Natural killer cell (primary cell): ENCODE results near the gene RNF150. TPM values are rescaled to one million over a fixed set of nuclear protein-coding genes. Genes with fewer than 3 reads are reported as not detected.

Source experiments
- ATAC-seq, 3 donors: fragments of 150-1000 bp in 2 of 3; fragments of 200-7000 bp in 1 of 3; cut with Tn5 transposase; 1 replicate in 1 of 3; 2 replicates in 2 of 3; pipeline ENCODE4 v1.10.0; 2021; ENCODE audit warnings: mild to moderate bottlenecking in 2 of 3, moderate library complexity in 2 of 3
- DNase-seq, 2 donors: peaks; one replicate each; pipeline versions ENCODE4 v3.0.0 to v3.0.0-alpha.2; 2013 to 2021; ENCODE audit warnings: mixed read lengths in 1 of 2
- H3K27ac ChIP-seq: one replicate; pipeline ENCODE4 v1.5.1; 2013; ENCODE audit warnings: mild to moderate bottlenecking, low read length
- H3K27me3 ChIP-seq: one replicate; pipeline ENCODE4 v1.6.1; 2013; ENCODE audit warnings: low read length; ENCODE audit not compliant: control insufficient read depth, insufficient read depth
- H3K36me3 ChIP-seq: one replicate; pipeline ENCODE4 v1.6.1; 2013; ENCODE audit warnings: low read length; ENCODE audit not compliant: control insufficient read depth, insufficient read depth
- H3K4me1 ChIP-seq: one replicate; pipeline ENCODE4 v1.6.1; 2013; ENCODE audit warnings: low read length; ENCODE audit not compliant: control insufficient read depth, insufficient read depth
- H3K4me3 ChIP-seq: one replicate; pipeline ENCODE4 v1.5.1; 2013; ENCODE audit warnings: low read length
- H3K9me3 ChIP-seq: one replicate; pipeline ENCODE4 v1.6.1; 2013; ENCODE audit warnings: low read length; ENCODE audit not compliant: control insufficient read depth, insufficient read depth
- H3K27ac Mint-ChIP-seq, 2 donors: one replicate each; pipeline ENCODE4 v1.8.0; 2022; ENCODE audit warnings: mild to moderate bottlenecking in 2 of 2, mixed read lengths in 2 of 2, moderate library complexity in 1 of 2
- H3K27me3 Mint-ChIP-seq, 2 donors: one replicate each; pipeline ENCODE4 v1.8.0; 2022; ENCODE audit warnings: low read depth in 2 of 2, mixed read lengths in 2 of 2
- H3K36me3 Mint-ChIP-seq: one replicate; pipeline ENCODE4 v1.8.0; 2022; ENCODE audit warnings: mixed read lengths
- H3K4me1 Mint-ChIP-seq, 2 donors: one replicate each; pipeline ENCODE4 v1.8.0; 2022; ENCODE audit warnings: mixed read lengths in 2 of 2
- H3K4me3 Mint-ChIP-seq: one replicate; pipeline ENCODE4 v1.8.0; 2022; ENCODE audit warnings: mild to moderate bottlenecking, moderate library complexity, mixed read lengths
- H3K9me3 Mint-ChIP-seq, 2 donors: one replicate each; pipeline ENCODE4 v1.8.0; 2022; ENCODE audit warnings: mixed read lengths in 2 of 2
- whole genome bisulfite sequencing: methylation state at CpG from one replicate; pipeline ENCODE4 v1.1.7; 2013; ENCODE audit warnings: missing lambda C conversion rate; ENCODE audit not compliant: insufficient coverage; 5-methylcytosine and 5-hydroxymethylcytosine counted together
- intact Hi-C: fragments of 100-400 bp; cut with micrococcal nuclease; formaldehyde crosslinking; loops from one replicate; pipeline ENCODE4 v1.14.2; 2022
- total RNA-seq, 4 donors: library from RNA; stranded (reverse); fragments of 120-200 nt in 1 of 4; gene quantifications; one replicate each; pipeline versions ENCODE4 v1.2.3 to v1.2.4, GENCODE V29; 2013 to 2022
- TF ChIP-seq, protein P1 (sequence below): fragments of 200-600 bp; IDR thresholded peaks from one replicate; pipeline ENCODE4 v1.8.0; 2022; ENCODE audit warnings: antibody characterized with exemption

The RNF150 gene
- under 1 TPM in 1 of 3 donors, not detected in 2; 0.09 TPM for total RNA-seq
- 0.20 TPM for total RNA-seq (2013)

DNA sequence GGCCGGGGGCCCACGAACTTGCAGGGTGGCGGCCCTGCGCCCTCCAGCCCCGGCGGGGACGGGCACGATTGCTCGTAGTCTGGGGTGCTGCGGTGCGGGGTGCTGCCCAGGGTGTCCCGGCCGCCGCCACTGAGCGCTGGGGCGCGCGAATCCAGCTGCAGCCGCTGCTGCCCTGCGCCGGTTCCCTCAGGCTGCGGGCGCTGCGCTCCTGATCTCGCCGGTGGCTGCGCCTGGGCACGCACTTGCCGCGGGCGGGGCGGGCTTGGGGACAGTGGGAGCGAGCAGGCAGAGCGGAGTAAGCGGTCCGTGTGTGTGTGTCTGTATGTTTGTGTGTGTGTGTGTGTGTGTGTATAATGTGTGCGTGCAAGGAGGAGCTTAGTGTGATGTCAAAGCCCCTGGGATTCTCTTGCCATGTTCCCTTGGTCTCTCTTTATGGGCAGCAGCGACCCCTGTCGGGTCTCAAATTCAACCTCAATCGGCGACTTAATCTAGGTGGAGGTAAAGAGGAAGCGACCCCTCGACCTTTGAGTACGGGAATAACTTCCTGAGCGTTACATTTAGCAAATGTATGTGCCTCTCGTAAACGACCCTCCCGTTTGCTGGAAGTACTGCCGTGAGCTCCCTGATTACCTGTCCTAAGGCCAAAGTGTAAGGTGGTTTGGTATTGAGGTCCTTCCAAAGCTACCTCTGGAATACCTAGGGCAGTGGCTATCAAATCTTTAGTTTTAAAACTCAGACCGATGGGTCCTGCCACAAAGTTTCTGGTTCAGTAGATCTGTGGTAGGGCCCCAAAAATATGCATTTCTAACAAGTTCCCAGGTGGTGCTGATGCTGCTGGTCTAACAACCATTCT lies at the start of gene RNF150:
RNF150 (minus strand) TSS at position 324 of the 853 bp plus-strand sequence.
- TF ChIP-seq, protein P1, sequence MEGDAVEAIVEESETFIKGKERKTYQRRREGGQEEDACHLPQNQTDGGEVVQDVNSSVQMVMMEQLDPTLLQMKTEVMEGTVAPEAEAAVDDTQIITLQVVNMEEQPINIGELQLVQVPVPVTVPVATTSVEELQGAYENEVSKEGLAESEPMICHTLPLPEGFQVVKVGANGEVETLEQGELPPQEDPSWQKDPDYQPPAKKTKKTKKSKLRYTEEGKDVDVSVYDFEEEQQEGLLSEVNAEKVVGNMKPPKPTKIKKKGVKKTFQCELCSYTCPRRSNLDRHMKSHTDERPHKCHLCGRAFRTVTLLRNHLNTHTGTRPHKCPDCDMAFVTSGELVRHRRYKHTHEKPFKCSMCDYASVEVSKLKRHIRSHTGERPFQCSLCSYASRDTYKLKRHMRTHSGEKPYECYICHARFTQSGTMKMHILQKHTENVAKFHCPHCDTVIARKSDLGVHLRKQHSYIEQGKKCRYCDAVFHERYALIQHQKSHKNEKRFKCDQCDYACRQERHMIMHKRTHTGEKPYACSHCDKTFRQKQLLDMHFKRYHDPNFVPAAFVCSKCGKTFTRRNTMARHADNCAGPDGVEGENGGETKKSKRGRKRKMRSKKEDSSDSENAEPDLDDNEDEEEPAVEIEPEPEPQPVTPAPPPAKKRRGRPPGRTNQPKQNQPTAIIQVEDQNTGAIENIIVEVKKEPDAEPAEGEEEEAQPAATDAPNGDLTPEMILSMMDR, result no peak
- peaks cover 0 to 7% of the 10 kb centered on the region in 2 donors for H3K9me3 Mint-ChIP-seq
- ATAC-seq (peak in 1 of 3 donors; percentile 37), DNase-seq (peak in 1 of 2 donors; percentile 38)
- H3K27me3 Mint-ChIP-seq, result peaks cover 49 to 79% of the 10 kb centered on the region in 2 donors
- Histone ChIP-seq H3K9me3 (no peaks in the 10 kb centered on the region), H3K4me3 (no peak within 1 kb of the TSS), H3K27me3 (peaks cover 24% of the 10 kb centered on the region), H3K36me3 (no peaks in the 10 kb centered on the region), H3K27ac (no peak within 1 kb of the TSS), H3K4me1 (peaks cover 11% of the 10 kb centered on the region)
- H3K27ac Mint-ChIP-seq, result no peak within 1 kb of the TSS
- no peaks in the 10 kb centered on the region for H3K36me3 Mint-ChIP-seq
- H3K4me1 Mint-ChIP-seq, result peaks cover 6% of the 10 kb centered on the region in 2 donors
- WGBS, result 2% methylated on average over 50 of the region's 50 CpGs
- intact Hi-C loops, result no loop called here
- peak within 1 kb of the TSS; percentile 77 for H3K4me3 Mint-ChIP-seq

DNA sequence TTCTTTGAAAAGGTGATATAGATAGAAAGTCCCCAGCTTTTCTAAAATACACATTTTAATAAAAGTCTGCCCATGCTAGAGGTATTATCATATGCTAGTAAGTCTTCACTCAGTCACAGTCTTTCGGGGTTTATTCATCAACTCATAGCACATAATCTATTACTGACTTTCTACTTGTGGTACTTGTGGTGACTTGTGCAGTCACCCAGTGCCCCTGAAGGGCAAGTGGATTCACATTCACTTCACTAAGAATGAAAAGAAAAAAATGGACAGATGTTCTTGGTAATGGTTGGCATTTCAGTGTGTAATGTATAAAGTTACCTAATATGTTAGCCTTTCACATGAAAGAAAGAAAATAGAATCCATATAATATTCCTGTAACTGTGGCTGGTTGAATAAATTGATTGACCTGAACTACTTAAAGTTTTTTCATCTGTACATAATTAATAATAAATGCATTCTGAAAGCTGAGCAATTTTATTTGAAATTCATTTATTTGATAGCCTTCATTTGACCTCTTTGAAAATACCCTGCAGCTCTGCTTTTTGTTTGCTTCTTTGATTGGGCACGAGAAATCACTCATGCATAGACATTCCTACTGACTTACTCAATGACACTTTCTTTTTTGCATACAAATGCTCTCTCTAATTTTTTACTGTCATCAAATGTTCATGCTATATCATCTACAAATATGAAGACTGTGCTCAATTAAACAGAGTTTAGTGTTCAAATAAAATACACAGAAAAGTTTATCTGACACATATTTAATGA lies 47.9 kb upstream of the RNF150 start:
- Mint-ChIP-seq H3K4me1 (no peaks in the 10 kb centered on the region), H3K27me3 (no peaks in the 10 kb centered on the region), H3K27ac (no peak overlapping the region), H3K9me3 (no peaks in the 10 kb centered on the region), H3K36me3 (no peaks in the 10 kb centered on the region), H3K4me3 (no peak overlapping the region)
- Histone ChIP-seq H3K27ac (no peak overlapping the region), H3K36me3 (no peaks in the 10 kb centered on the region), H3K4me3 (no peak overlapping the region), H3K27me3 (no peaks in the 10 kb centered on the region), H3K9me3 (no peaks in the 10 kb centered on the region), H3K4me1 (no peaks in the 10 kb centered on the region)
- DNase-seq (no peak), ATAC-seq (no peak)
- 87% methylated on average over 1 of the region's 2 CpGs for WGBS
- intact Hi-C loops, result no loop called here
- TF ChIP-seq, protein P1, result no peak

DNA sequence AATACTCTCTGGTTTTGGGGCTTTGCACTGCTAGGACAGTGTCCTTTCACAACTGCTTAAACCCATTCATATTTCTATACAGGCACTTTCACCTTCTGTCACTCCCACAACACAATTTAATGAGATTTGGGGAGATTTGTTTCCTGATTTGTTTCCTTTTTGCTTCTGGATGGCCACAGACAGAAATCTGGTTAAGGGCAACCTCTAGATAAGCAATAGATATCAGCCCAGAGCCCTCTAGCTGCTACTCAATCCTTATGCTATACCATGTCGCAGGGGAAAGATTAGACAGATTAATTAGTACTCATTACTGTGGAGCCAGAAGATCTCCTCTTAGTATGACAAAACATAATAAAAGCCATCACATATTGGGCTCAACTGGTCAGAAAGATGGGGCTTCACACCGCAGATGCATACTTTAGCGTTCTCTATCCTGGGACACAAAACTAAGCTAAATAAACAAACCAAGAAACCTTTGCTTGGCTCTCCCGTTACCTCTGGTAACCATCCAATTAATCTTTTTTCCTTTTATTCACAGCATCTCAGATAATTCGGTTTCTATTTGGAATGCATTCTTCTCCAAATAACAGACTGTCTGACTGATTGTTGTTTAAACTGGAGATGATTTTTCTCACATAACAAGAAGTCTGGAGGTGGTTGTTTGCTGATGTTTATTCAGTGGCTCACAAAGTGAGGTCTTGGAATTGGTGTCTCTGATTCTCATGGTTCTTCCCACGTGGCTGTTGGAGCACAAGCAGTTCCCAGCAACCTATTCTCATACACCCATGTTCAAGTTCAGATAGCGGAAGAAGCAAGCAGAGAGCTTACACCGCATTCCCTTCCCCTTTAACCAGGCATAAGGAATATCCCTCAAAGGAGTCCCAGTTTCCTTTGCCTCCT lies 46.5 kb upstream of the RNF150 start:
- H3K27me3 Mint-ChIP-seq, result no peaks in the 10 kb centered on the region
- no peaks in the 10 kb centered on the region for H3K9me3 Mint-ChIP-seq
- DNase-seq, result no peak
- 67% methylated on average over 7 of the region's 8 CpGs for WGBS
- no peaks in the 10 kb centered on the region for H3K4me1 ChIP-seq
- intact Hi-C loops, result no loop called here
- no peaks in the 10 kb centered on the region for H3K36me3 Mint-ChIP-seq
- H3K4me3 Mint-ChIP-seq, result no peak overlapping the region
- no peaks in the 10 kb centered on the region for H3K9me3 ChIP-seq
- no peak overlapping the region for H3K27ac Mint-ChIP-seq
- no peak overlapping the region for H3K27ac ChIP-seq
- no peaks in the 10 kb centered on the region for H3K36me3 ChIP-seq
- H3K4me3 ChIP-seq, result no peak overlapping the region
- H3K4me1 Mint-ChIP-seq, result no peaks in the 10 kb centered on the region
- TF ChIP-seq, protein P1, result no peak
- H3K27me3 ChIP-seq, result no peaks in the 10 kb centered on the region
- ATAC-seq, result no peak
